Breast epithelium (tissue), 3 donors: ENCODE measurements around the gene BRI3.

Experiments used
- CTCF ChIP-seq, 3 donors: fragments of 450-650 bp; IDR thresholded peaks; one replicate each; pipeline ENCODE4 v1.5.1; 2016 to 2017; ENCODE audit warnings: antibody characterized with exemption in 3 of 3, mild to moderate bottlenecking in 3 of 3, moderate library complexity in 3 of 3
- POLR2A ChIP-seq: fragments of 450-650 bp; IDR thresholded peaks from one replicate; pipeline ENCODE4 v1.6.1; 2016; ENCODE audit warnings: antibody characterized with exemption, mild to moderate bottlenecking, moderate library complexity
- POLR2AphosphoS5 ChIP-seq, 3 donors: sonication (generic); formaldehyde crosslinking; IDR thresholded peaks; one replicate each; pipeline ENCODE4 v1.6.1; 2017; ENCODE audit warnings: antibody characterized with exemption in 3 of 3

GRCh38 chr7:98330926-98331529 lies 49.5 kb downstream of the BRI3 start:
- TF ChIP-seq POLR2A = no peak
- no peak for TF ChIP-seq CTCF (IDR thresholded peaks at IDR 0.05)
- no peak for TF ChIP-seq POLR2AphosphoS5 (IDR thresholded peaks at IDR 0.05)
